HCT116 (cell line): Measurements from ENCODE around the gene TEX30. TPM values are rescaled to one million over a fixed set of nuclear protein-coding genes. Genes with fewer than 3 reads are reported as not detected.

Experiments
- ATAC-seq: fragments of 200-7000 bp; cut with Tn5 transposase; 2 replicates; pipeline ENCODE4 v1.9.1; 2020; ENCODE audit warnings: mild to moderate bottlenecking, moderate library complexity
- BruUV-seq: library from RNA; stranded (reverse); fragments of 400-500 nt; replicated peaks from 2 replicates; lab custom pipeline; 2021; lab: Mats Ljungman, UMichigan
- CTCF ChIA-PET: fragments of 300-600 bp; sonication (Branson Sonifier 250); formaldehyde crosslinking; loops from one replicate; lab custom pipeline; 2021; ENCODE audit warnings: antibody characterized with exemption; lab: Charles Lee
- POLR2A ChIA-PET: fragments of 300-600, 350-600 bp; sonication (Branson Sonifier 250); formaldehyde crosslinking; loops from one replicate; lab custom pipeline; 2021; ENCODE audit warnings: antibody characterized with exemption; lab: Charles Lee
- RAD21 ChIA-PET, 2 experiments: fragments of 300-600 bp; sonication (Branson Sonifier 250); formaldehyde crosslinking; loops; one replicate each; lab custom pipeline; 2023; ENCODE audit warnings: low total read pairs in 2 of 2; ENCODE audit not compliant: uncharacterized antibody in 2 of 2, unreplicated experiment in 2 of 2, low non-redundant PET in 1 of 2; lab: Charles Lee
- DNase-seq: peaks from one replicate; pipeline ENCODE4 v3.0.0-alpha.2; 2010; ENCODE audit warnings: low read depth, low spot score
- H2AFZ ChIP-seq: fragments of 200-600 bp; shearing (Covaris generic), sonication (generic); 2 replicates; pipeline ENCODE4 v1.6.1; 2017; ENCODE audit warnings: low read depth, mixed run types, mixed read lengths, antibody characterized with exemption, low read length; ENCODE audit not compliant: poor library complexity, severe bottlenecking
- H3K27ac ChIP-seq: 2 replicates; pipeline ENCODE4 v1.5.1; 2012; ENCODE audit warnings: low read depth, low read length
- H3K27me3 ChIP-seq: fragments of 200-600 bp; sonication (generic); 2 replicates; pipeline ENCODE4 v1.6.1; 2016; ENCODE audit warnings: mixed run types, low read length, mixed read lengths; ENCODE audit not compliant: insufficient read depth
- H3K36me3 ChIP-seq, 2 experiments: fragments of 200-500 bp in 1 of 2; fragments of 200-600 bp in 1 of 2; sonication (Bioruptor generic) in 1 of 2; sonication (generic) in 1 of 2; 2 replicates each; pipeline versions ENCODE4 v1.5.1 to v1.6.1; 2014 to 2016; ENCODE audit warnings: low read length in 2 of 2, inconsistent platforms in 1 of 2, mixed read lengths in 1 of 2, mixed run types in 1 of 2; ENCODE audit not compliant: insufficient read depth in 2 of 2, control insufficient read depth in 1 of 2
- H3K4me1 ChIP-seq, 2 experiments: fragments of 200-600 bp in 1 of 2; sonication (generic) in 1 of 2; 2 replicates each; pipeline versions ENCODE4 v1.5.1 to v1.6.1; 2012 to 2017; ENCODE audit warnings: low read length in 2 of 2, inconsistent platforms in 1 of 2, mild to moderate bottlenecking in 1 of 2, mixed read lengths in 1 of 2, mixed run types in 1 of 2, moderate library complexity in 1 of 2; ENCODE audit not compliant: insufficient read depth in 2 of 2, control insufficient read depth in 1 of 2
- H3K4me2 ChIP-seq: fragments of 200-600 bp; sonication (generic); 2 replicates; pipeline ENCODE4 v1.6.1; 2017; ENCODE audit warnings: mixed run types, low read length, mixed read lengths
- H3K4me3 ChIP-seq, 2 experiments: fragments of 200-600 bp in 1 of 2; sonication (generic) in 1 of 2; replicated peaks in 1 of 2; 2 replicates each; pipeline ENCODE4 v1.5.1; 2011 to 2016; ENCODE audit warnings: low read length in 2 of 2, control low read depth in 1 of 2, low read depth in 1 of 2, mild to moderate bottlenecking in 1 of 2, mixed read lengths in 1 of 2, mixed run types in 1 of 2
- H3K79me2 ChIP-seq: fragments of 200-600 bp; sonication (generic); 2 replicates; pipeline ENCODE4 v1.6.1; 2017; ENCODE audit warnings: mild to moderate bottlenecking, mixed run types, low read length, moderate library complexity, mixed read lengths; ENCODE audit not compliant: insufficient read depth
- H3K9ac ChIP-seq: fragments of 200-600 bp; sonication (generic); 2 replicates; pipeline ENCODE4 v1.6.1; 2016; ENCODE audit warnings: low read length, mixed read lengths
- H3K9me2 ChIP-seq: fragments of 200-600 bp; sonication (generic), shearing (Covaris generic); 2 replicates; pipeline ENCODE4 v1.6.1; 2017; ENCODE audit warnings: mixed run types, mild to moderate bottlenecking, moderate library complexity; ENCODE audit not compliant: insufficient read depth
- H3K9me3 ChIP-seq, 2 experiments: fragments of 200-500 bp in 1 of 2; fragments of 200-600 bp in 1 of 2; sonication (Bioruptor generic) in 1 of 2; sonication (generic) in 1 of 2; 2 replicates each; pipeline ENCODE4 v1.6.1; 2014 to 2017; ENCODE audit warnings: low read length in 2 of 2, mixed read lengths in 2 of 2, inconsistent platforms in 1 of 2, low read depth in 1 of 2, mild to moderate bottlenecking in 1 of 2, mixed run types in 1 of 2, moderate library complexity in 1 of 2; ENCODE audit not compliant: control insufficient read depth in 1 of 2, insufficient read depth in 1 of 2
- H4K20me1 ChIP-seq: fragments of 200-600 bp; sonication (generic), shearing (Covaris generic); 2 replicates; pipeline ENCODE4 v1.6.1; 2017; ENCODE audit warnings: mixed run types, mild to moderate bottlenecking, moderate library complexity; ENCODE audit not compliant: insufficient read depth
- EZH2 ChIP-seq: fragments of 200-600 bp; sonication (generic); IDR thresholded peaks from 2 replicates; pipeline ENCODE4 v1.6.1; 2017; ENCODE audit warnings: antibody characterized with exemption, mixed run types
- EZH2phosphoT487 ChIP-seq: fragments of 200-600 bp; IDR thresholded peaks from 2 replicates; pipeline ENCODE4 v1.6.1; 2018; ENCODE audit warnings: antibody characterized with exemption, borderline replicate concordance
- POLR2A ChIP-seq: IDR thresholded peaks from 2 replicates; pipeline ENCODE4 v1.7.0; 2011; ENCODE audit warnings: borderline replicate concordance; ENCODE audit not compliant: insufficient read depth, insufficient read length; ENCODE audit errors: extremely low read depth
- POLR2AphosphoS5 ChIP-seq: IDR thresholded peaks from 2 replicates; pipeline ENCODE4 v1.6.1; 2011; ENCODE audit warnings: mild to moderate bottlenecking, low read depth, low read length, moderate library complexity
- REST ChIP-seq: IDR thresholded peaks from 2 replicates; pipeline ENCODE4 v1.6.1; 2012; ENCODE audit warnings: low read depth
- SP1 ChIP-seq: IDR thresholded peaks from 2 replicates; pipeline ENCODE4 v1.6.1; 2012; ENCODE audit warnings: low read depth
- YY1 ChIP-seq: IDR thresholded peaks from 2 replicates; pipeline ENCODE4 v1.6.1; 2011; ENCODE audit warnings: low read length, low read depth, moderate library complexity, mild to moderate bottlenecking; ENCODE audit not compliant: insufficient replicate concordance; ENCODE audit errors: extremely low read depth
- ZBTB33 ChIP-seq: IDR thresholded peaks from 2 replicates; pipeline ENCODE4 v1.6.1; 2011; ENCODE audit warnings: mild to moderate bottlenecking, low read length, moderate library complexity; ENCODE audit not compliant: insufficient replicate concordance; ENCODE audit errors: extremely low read depth
- intact Hi-C: fragments of 100-400 bp; cut with micrococcal nuclease; formaldehyde crosslinking; loops from 2 replicates; pipeline ENCODE4 v1.10.0; 2022
- total RNA-seq: library from RNA; stranded (reverse); gene quantifications from one replicate; pipeline ENCODE4 v1.2.1, GENCODE V29; 2021; ENCODE audit not compliant: unreplicated experiment

TEX30 gene
- total RNA-seq, 1 experiment from 2014 or later: 22.3 TPM

- Histone ChIP-seq H2AFZ (no peak overlapping the region), H3K9me2 (no peaks in the 10 kb centered on the region), H3K36me3 (0 out of 4 replicates have a peak, but pooled peaks cover 1 to 3% of the 10 kb centered on the region in 2 experiments), H3K4me2 (peak overlapping the region; percentile 96), H3K4me1 (peaks cover 0 to 25% of the 10 kb centered on the region in 2 experiments; a peak in 2 of 4 replicates), H4K20me1 (no peaks in the 10 kb centered on the region), H3K27me3 (no peaks in the 10 kb centered on the region), H3K79me2 (peaks cover 24% of the 10 kb centered on the region), H3K4me3 (peak overlapping the region in 1 of 2 experiments; percentile 85; a peak in 1 of 4 replicates)
- ChIA-PET RAD21 (no interaction called here), POLR2A (no interaction called here), CTCF (no interaction called here)
- no TSS peak for BruUV-seq
- no peak for TF ChIP-seq ZBTB33
- TF ChIP-seq EZH2: no peak
- TF ChIP-seq SP1: no peak
- no peak for TF ChIP-seq YY1
- no peak for TF ChIP-seq POLR2AphosphoS5
- no peak for TF ChIP-seq EZH2phosphoT487
- TF ChIP-seq REST: no peak
- no peak for TF ChIP-seq POLR2A
- TF ChIP-seq, all 23 proteins: peak for 0
- intact Hi-C loops: loop anchor here (2.0 kb wide), 1 partner anchor 75 kb away; the partner anchor contains the start of gene ERCC5
- ATAC-seq: no peak
- H3K27ac ChIP-seq: no peak overlapping the region
- no peak overlapping the region for H3K9ac ChIP-seq
- DNase-seq: no peak
- no peaks in the 10 kb centered on the region for H3K9me3 ChIP-seq
Measured at GRCh38 chr13:102772042-102772425, 1.6 kb downstream of the TEX30 start.
